NCI-H128 (cell line): ENCODE measurements around the gene CLCN6.
A peak's percentile ranks its signal among the peaks of the same experiment; 100 is the strongest.

Experiments
- DNase-seq: peaks from one replicate; lab custom pipeline; 2025; ENCODE audit not compliant: unreplicated experiment; lab: John Stamatoyannopoulos, UW

CLCN6 gene, protein sequence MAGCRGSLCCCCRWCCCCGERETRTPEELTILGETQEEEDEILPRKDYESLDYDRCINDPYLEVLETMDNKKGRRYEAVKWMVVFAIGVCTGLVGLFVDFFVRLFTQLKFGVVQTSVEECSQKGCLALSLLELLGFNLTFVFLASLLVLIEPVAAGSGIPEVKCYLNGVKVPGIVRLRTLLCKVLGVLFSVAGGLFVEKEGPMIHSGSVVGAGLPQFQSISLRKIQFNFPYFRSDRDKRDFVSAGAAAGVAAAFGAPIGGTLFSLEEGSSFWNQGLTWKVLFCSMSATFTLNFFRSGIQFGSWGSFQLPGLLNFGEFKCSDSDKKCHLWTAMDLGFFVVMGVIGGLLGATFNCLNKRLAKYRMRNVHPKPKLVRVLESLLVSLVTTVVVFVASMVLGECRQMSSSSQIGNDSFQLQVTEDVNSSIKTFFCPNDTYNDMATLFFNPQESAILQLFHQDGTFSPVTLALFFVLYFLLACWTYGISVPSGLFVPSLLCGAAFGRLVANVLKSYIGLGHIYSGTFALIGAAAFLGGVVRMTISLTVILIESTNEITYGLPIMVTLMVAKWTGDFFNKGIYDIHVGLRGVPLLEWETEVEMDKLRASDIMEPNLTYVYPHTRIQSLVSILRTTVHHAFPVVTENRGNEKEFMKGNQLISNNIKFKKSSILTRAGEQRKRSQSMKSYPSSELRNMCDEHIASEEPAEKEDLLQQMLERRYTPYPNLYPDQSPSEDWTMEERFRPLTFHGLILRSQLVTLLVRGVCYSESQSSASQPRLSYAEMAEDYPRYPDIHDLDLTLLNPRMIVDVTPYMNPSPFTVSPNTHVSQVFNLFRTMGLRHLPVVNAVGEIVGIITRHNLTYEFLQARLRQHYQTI

DNA sequence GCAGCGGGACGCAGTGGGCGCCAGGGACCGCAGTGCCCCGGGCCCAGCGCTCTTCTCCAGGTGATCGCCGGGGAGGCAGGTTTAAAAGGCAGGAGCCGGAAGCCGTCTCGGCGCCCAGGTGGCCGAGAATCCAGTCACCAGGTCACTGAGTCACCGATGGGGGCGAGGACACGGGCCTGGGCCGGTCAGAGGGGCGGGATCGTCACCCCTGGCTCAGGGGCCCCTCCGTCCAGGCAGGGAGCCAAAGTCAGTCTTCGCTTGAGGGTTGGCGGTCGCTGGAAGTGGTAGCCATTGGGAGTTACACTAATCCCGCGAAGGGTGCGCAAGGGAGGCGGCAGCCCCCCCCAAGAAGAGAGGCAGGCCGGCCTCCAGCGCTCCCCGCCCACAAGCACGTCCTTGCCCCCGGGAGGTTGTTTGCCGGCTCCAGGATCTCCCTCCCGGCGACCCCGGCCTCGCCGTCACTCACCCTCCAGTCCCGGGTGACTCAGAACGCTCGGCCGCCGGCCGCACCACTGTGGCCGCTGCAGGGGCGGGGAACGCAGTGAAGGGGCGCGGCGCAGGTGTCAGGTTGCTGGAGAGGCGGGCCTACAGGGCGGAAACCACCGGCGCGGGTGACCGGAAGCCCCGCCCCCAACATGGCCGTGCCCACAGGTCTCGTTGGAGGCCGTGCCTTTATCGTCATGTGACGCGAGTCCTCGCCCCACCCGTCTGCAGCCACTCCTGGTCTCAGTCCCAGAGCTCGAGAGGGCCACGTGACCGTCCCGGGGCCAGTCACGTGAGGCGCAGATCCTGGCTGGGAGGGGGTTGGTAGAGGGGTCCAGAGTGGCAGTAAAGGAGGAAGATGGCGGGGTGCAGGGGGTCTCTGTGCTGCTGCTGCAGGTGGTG, at the start of gene CLCN6, which contains the start of gene MTHFR:
Gene CLCN6, plus strand, starts transcription at position 770 of the 885 bp plus-strand sequence. Its CDS starts 72 bp downstream, at position 842.
Gene MTHFR, minus strand, starts transcription at position 543 of the 885 bp plus-strand sequence. CDS start 2,848 bp downstream, outside the sequence.
- DNase-seq = peak; percentile 99

DNA sequence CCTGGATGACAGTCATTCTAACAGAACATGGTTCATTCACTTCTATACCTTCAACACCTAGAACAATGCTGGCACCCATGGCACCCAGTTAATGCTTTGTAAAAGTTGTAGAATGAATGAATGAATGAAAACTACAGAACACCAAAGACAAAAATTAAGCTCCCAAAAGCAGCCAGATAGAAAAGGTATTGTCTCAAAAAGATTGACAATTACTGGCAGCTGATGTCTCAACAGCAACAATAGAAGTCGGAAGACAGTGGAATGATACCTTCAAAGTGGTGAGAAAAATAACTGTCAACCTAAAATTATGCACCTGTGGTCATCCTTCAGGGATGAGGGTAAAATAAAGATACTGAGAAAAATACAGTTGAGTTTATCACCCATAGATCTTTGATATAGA, 48.9 kb upstream of the CLCN6 start:
- DNase-seq = no peak

DNA sequence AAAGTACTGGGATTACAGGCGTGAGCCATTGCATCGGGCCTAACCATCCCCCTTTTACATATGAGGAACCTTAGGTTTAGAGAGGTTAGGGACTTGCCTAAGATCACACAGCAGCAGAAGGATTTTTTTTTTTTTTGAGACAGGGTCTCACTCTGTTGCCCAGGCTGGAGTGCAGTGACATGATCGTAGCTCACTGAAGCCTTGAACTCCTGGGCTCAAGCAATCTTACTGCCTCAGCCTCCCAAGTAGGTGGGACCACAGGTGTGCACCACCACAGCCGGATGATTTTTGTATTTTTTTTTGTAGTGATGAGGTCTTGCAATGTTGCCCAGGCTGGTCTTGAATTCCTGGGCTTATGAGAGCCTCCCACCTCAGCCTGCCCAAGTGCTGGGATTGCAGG, 46.2 kb upstream of the CLCN6 start:
- DNase-seq = no peak

DNA sequence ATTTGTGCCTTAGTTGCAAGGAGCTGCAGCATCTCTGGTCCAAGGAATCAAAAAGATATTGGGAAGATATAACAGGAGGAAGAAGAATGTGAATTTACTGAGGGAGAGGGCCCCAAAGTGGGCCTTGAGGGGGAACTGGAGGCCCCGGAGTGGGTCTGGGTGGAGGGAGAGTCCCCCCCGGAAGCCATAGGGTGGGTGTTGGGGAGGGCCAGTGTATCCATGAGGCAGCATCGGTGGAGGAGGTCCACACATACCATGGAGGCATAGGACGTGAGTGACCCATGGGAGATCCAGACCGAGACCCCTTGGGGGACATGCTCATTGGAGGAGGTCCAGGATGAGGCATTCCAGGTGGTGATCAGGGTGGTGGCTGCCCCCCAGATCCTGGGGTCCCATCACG, 44.7 kb upstream of the CLCN6 start:
- no peak for DNase-seq

DNA sequence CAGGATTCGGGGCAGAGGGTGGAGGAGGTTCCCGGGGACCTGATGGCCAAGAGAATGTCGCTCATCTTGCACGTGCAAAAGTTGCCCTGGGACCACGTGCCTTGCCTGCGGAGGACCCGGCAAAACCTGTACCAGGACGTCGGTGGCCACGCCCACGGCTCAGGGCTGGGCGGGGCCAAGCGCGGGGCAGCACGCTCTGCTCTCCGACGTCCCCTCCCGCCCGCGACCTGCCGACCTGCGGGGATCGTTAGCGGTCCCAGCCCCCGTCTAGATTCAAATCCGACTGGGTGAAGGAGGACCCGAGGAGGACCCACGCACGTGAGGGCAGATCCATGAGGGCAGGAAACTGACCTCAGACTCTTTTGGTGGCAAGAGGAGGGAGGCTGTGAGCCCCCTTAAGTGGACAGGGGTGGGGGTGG, 44.0 kb upstream of the CLCN6 start, which contains the start of gene C1orf167:
Gene C1orf167, plus strand, starts transcription at position 206 of the 419 bp plus-strand sequence. CDS start 2,208 bp downstream, outside the sequence.
- DNase-seq = no peak

DNA sequence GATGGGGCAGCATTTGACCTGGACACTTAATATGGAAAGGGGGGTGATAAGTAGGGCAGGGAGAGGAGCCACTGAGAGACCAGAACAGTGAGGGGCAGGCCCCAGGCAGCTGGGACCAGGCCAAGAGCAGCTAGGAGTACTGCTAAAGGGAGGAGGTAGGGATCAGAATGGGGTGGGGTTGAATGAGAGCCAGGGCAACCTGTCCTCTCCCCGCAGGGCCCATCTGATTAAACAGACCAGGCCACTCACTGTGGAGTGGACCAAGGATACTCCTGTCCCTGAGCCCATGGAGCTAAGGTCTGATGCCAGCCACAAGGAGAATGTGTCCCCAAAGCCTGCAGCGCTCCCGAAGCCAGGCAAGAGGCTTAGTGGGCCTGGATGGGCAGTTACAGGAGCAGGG, 41.9 kb upstream of the CLCN6 start:
- no peak for DNase-seq

DNA sequence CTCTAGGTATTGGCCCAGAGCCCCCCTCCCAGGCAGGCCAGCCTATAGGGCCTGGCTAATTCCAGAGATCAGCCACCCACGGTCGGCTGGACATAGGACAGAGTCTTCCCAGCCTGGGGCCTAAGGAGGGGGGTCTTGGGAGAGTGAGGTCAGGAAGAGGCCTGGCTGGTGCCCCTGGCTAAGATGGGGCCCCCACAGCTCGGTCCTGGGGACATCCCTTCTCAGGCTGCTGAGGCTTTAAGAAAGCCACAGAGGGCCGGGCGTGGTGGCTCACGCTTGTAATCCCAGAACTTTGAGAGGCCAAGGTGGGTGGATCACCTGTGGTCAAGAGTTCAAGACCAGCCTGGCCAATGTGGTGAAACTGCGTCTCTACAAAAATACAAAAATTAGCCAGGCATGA, 41.5 kb upstream of the CLCN6 start:
- DNase-seq = no peak

DNA sequence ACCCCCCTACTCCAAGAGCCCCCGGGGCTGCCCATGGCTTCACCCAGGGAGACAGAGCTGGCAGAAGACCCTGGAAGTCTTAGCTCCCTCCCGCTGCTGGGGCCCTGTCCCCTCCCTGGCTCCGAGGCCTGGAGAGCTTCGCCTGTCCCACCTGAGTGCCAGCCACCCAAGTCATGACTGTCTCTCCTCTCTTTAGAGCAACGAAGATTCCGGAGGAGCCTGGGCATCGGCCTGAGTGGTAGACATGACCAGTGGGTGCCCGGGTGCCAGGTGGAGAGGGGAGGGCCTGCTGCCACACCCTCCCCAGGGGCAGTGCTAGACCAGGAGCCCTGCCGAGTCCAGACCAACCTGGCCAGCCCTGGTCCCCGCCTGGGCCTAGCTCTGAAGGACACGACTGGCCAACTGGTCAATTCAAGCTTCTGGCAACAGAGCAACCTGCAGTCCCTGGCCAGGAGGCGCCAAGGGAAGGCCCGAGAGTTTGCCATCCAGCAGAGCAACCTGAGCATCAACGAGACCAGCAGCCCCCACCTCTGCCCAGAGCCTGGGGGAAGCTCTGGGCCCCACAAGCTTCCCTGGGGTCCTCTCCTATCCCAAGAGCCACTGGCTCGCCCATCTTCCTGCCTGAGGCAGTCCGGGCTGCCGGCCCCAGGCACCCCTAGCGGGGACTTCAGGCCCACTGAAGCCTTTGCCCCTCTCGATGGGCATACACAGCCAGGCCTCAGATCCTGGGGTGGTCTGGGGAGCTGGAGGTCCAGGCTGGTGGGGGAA, 40.1 kb upstream of the CLCN6 start:
- no peak for DNase-seq

DNA sequence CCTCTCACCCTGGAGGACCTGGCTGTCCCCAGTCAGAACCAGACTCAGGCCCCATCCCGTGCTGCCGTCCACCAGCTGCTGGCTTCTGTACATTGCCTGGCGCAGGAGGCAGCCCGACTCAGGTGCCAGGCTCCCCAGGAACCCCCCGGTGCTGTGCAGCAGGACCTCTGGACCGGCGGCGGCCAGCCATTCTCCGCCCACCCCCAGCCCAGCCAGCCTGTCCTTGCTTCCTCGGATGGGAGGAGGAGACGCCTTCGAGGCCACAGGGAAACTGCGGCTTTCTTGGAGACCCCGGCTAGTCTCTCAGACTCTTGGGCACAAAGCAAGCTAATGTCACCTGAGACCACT, 39.6 kb upstream of the CLCN6 start:
- no peak for DNase-seq

DNA sequence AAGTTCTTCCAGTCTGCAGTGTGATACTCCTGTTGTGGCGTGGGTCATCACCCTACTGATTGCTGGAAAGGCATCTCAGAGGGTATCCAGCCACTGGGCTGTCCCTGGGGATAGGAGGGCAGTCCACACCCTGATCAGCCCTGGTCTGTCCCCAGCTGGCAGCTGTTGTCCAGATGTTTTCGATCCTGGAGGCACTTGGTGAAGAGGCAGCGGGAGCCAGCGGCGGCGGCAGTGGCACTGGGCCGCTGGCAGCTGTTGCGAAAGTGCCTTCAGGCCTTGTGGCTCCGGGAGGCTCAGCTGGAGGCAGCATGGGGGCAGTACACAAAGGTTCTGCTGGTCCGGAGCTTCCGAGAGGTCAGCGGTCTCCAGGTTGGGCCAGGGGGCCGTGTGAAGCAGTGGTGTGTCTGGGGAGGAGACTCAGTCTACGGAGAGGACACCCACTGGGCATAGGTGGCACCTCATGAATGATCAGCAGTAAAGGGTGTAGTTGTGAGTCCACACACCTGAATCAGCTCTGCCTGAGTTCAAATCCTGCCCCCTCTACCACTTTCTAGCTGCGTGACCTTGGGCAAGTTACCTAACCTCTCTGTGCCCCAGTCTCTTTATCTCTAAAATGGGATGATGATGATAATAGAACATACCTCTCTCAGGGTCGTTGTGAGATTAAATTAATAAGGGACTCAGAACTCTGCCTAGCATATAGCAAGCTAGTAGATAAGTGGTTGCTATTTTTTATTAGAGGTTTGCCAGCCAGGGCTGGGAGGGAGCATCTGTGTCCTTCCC, 37.9 kb upstream of the CLCN6 start:
- DNase-seq = no peak

DNA sequence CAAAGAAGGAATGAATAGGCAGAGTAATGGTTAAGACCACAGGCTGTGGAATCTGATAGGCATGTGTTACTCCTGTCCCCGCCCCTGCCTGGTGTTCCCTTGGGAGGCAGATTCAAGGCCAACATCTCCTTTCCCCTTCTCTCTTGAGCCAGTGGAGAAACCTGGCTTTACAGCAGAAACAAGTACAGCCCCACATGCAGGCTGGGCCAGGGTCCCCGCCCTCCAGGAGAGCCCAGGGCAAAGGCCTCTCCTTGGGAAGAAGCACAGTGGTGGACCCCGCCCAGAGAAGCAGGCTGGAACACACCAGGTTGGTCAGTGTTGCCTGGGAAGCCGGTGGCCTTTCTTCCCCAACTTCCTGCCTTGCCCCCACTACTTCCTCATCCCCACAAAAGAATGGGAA, 37.2 kb upstream of the CLCN6 start:
- DNase-seq = no peak

DNA sequence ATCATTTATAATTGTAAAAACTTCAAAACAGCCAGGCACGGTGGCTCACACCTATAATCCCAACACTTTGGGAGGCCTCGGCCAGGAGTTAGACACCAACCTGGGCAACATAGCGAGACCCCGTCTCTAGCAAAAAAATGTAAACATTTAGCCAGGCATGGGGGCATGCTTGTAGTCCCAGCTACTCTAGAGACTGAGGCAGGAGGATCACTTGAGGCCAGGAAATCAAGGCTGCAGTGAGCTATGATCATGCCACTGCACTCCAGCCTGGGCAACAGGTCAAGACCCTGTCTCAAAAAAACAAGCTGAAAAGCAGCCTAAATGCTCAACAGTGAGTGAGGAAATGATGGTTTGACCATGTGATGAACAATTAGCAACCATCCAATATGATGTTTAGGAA, 36.7 kb upstream of the CLCN6 start:
- DNase-seq = no peak

DNA sequence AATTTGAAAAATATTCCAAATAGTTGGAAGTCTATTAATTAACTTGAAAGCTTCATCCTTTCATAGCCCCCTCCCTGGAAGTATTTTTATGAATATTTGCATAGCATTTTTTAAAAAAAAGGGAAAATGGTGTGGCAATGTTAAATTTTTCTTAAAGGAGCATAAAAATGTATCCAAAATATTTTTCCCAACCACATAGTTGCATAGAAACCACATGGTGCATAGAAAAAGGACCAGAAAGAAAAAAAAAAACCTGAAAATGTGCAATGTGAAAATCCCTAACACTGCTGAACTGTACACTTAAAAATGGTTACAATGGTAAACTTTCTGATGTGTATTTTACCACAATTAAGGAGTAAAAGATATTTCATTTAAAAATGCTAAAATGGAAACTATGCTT, 36.0 kb upstream of the CLCN6 start:
- no peak for DNase-seq

DNA sequence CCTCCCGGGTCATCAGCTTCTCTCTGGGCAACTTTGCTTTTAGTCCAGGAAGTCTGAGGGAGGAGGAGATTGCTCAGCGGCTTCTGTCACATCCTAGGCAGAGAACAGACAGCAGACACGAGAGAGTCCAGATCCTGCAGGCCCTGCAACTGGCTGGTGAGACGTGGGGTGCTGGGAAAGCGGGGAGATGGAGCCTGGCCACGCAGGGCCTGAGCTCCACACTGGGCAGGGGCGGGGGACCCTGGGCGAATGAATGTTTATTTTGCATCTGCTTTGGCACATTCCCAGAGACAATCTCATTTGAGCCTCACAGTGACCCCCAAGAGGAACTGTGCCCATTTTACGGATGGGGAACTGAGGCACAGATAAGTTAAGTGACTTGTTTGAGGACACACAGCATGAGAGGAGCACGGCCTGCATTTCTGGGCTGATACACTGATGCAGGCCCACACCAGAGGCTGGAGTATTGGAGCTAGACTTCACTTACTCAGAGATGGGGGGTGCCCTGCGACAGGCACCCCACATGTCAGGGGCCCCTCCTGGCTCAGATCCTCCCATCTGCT, 34.4 kb upstream of the CLCN6 start:
- no peak for DNase-seq

DNA sequence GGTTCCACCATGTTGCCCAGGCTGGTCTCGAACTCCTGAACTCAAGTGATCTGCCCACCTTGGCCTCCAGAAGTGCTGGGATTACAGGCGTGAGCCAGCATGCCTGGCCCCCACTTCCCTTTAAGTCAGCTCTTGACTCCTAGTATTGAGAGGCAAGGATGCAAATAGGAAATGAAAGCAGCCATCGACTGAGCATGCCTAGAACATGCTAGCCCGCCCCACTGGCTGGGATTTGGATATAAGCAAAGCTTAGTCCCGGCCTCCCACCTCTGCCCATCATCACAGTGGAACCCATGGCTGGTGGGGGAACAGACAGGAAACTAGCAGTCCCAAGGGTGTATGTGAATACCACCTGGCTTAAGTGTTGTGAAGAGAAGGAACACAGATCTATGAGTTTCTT, 33.5 kb upstream of the CLCN6 start:
- DNase-seq = no peak

DNA sequence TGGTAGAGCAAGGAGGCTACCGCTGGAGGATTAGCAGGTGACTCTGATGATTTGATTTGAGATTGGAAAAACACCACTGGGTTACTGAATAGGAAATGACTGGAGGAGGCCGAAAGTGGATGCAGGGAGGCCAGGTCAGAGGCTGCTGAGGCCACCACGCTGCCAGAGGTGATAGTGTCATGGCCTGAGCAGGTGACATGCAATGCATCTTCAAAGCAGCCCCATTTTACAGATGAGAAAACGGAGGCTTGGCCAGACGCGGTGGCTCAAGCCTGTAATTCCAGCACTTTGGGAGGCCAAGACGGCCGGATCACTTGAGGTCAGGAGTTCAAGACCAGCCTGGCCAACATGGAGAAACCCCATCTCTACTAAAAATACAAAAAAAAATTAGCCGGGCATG, 31.2 kb upstream of the CLCN6 start:
- DNase-seq = no peak

DNA sequence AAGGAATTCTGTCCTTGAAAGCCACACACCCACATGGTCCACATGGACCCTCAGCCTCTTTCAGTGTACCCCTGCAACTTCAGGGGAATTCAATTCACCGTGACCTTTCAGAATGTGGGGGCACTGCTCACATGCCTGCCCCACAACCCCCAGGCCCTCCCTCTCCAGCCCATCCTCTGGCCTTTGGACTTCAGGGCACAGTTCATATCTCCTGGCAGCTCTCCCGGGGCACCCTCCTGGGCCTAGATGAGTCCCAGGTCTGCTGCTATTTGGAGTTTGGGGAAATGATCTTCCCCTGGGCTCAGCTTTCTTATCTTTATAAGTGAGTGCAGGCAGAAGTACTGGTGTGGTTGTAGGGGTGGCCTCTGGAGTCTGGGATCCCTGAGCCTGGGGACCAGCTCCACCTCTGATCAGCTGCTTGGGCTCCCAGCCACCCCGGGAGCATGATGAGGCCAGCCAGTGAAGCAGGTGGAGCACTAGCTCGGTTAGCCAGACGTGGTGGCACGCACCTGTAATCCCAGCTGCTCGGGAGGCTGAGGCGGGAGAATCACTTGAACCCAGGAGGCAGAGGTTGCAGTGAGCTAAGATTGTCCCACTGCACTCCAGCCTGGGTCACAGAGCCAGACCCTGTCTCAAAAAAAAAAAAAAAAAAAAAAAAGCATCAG, 28.2 kb upstream of the CLCN6 start:
- no peak for DNase-seq

DNA sequence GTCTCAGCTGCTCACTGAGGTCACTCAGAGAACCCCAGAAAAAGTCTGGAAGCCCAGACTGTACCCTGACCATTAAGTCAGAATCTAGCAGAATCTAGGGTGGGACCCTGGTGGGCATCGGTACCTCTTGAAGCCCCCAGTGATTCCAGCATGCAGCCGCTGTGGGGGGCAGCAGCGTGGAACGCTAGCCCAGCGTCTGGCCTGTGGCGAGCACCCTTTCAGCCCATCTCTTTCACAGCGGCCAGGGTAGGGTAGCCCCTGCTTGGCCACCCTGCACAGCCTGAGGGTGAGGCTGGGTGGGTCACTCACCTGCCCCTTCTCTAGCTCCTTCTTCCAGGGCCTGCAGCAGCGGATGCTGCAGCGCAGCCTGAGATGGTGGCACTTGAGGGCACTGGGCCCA, 27.7 kb upstream of the CLCN6 start:
- no peak for DNase-seq
